ENCODE data around the gene HCRTR1. TPM values are rescaled to one million over a fixed set of nuclear protein-coding genes. Genes with fewer than 3 reads are reported as not detected.

Gene HCRTR1
- total RNA-seq, 1 donor from 2014 or later, result not detected

GRCh38 chr1:31675756-31676155, 58.3 kb downstream of the HCRTR1 start:
- no peak overlapping the region for H3K4me3 Mint-ChIP-seq
- no peak for DNase-seq (ENCODE audit: low read depth, low spot score)
- H3K27ac Mint-ChIP-seq (ENCODE audit: unreplicated experiment), result peak overlapping the region; percentile 91
- TF ChIP-seq CTCF (conservative IDR thresholded peaks at IDR 0.05), result no peak
- H3K27me3 Mint-ChIP-seq (ENCODE audit: low read depth), result no peaks in the 10 kb centered on the region
- H3K9me3 Mint-ChIP-seq, result no peaks in the 10 kb centered on the region
- no peaks in the 10 kb centered on the region for H3K4me1 Mint-ChIP-seq
- H3K36me3 Mint-ChIP-seq (ENCODE audit: low read depth), result no peaks in the 10 kb centered on the region

Other genes with a start within 250 kb of the HCRTR1 start
- gene FABP3, start 244.6 kb upstream of the HCRTR1 start, total RNA-seq, result 13.6 and 14.0 TPM in 2 replicates
- 20.4 and 21.4 TPM in 2 replicates for gene SERINC2, start 204.5 kb upstream of the HCRTR1 start, total RNA-seq
- not detected in 2 replicates for gene TINAGL1, start 41.2 kb upstream of the HCRTR1 start, total RNA-seq
- 49.0 and 52.4 TPM in 2 replicates for gene PEF1, start 27.2 kb downstream of the HCRTR1 start, total RNA-seq
- 0.72 and 0.80 TPM in 2 replicates for gene COL16A1, start 86.3 kb downstream of the HCRTR1 start, total RNA-seq
- 17.8 and 18.8 TPM in 2 replicates for gene ADGRB2, start 146.7 kb downstream of the HCRTR1 start, total RNA-seq
- gene SPOCD1, start 198.3 kb downstream of the HCRTR1 start, total RNA-seq, result 0.56 and 0.61 TPM in 2 replicates

Data from neural crest cell (in vitro differentiated cells).